OCI-LY1 (cell line): ENCODE data around the gene FRMD4A.
"Not testable (repeated sequence)": the region's sequence is repeated elsewhere in the genome, so short reads cannot be mapped to it uniquely, and the experiment has no call there.

Experiments used
- H2AFZ ChIP-seq: fragments of 200-600 bp; sonication (generic), shearing (Covaris generic); 2 replicates; pipeline ENCODE4 v1.6.0; 2014; ENCODE audit warnings: antibody characterized with exemption, mild to moderate bottlenecking, low read length
- H3F3A ChIP-seq: fragments of 200-600 bp; sonication (generic), shearing (Covaris generic); 2 replicates; pipeline ENCODE4 v1.6.0; 2014; ENCODE audit warnings: mild to moderate bottlenecking, antibody characterized with exemption, low read length, moderate library complexity; ENCODE audit not compliant: insufficient read depth
- H3K27ac ChIP-seq: fragments of 200-600 bp; sonication (generic); 2 replicates; pipeline ENCODE4 v1.5.1; 2014; ENCODE audit warnings: low read length, mixed run types, mild to moderate bottlenecking, low read depth; ENCODE audit not compliant: poor library complexity, severe bottlenecking
- H3K27me3 ChIP-seq: fragments of 200-600 bp; sonication (generic); 2 replicates; pipeline ENCODE4 v1.6.0; 2014; ENCODE audit warnings: antibody characterized with exemption, mild to moderate bottlenecking, low read length, moderate library complexity; ENCODE audit not compliant: insufficient read depth
- H3K36me3 ChIP-seq: fragments of 200-600 bp; sonication (generic); 2 replicates; pipeline ENCODE4 v1.6.1; 2014; ENCODE audit warnings: mild to moderate bottlenecking, antibody characterized with exemption, low read length, moderate library complexity, mixed read lengths; ENCODE audit not compliant: insufficient read depth
- H3K4me1 ChIP-seq: fragments of 200-600 bp; sonication (generic); 2 replicates; pipeline ENCODE4 v1.5.1; 2014; ENCODE audit warnings: mild to moderate bottlenecking, low read length, moderate library complexity; ENCODE audit not compliant: insufficient read depth, severe bottlenecking
- H3K4me2 ChIP-seq: fragments of 200-600 bp; sonication (generic), shearing (Covaris generic); 2 replicates; pipeline ENCODE4 v1.6.1; 2014; ENCODE audit warnings: low read length
- H3K4me3 ChIP-seq: fragments of 200-600 bp; sonication (generic); 2 replicates; pipeline ENCODE4 v1.5.1; 2014; ENCODE audit warnings: low read length, low read depth, mild to moderate bottlenecking, mixed read lengths; ENCODE audit not compliant: poor library complexity, severe bottlenecking
- H3K79me2 ChIP-seq: fragments of 200-600 bp; shearing (Covaris generic); 2 replicates; pipeline ENCODE4 v1.6.1; 2016; ENCODE audit warnings: mixed run types, low read length, mixed read lengths; ENCODE audit not compliant: insufficient read depth
- H3K9ac ChIP-seq: fragments of 200-600 bp; sonication (generic), shearing (Covaris generic); 2 replicates; pipeline ENCODE4 v1.6.1; 2014; ENCODE audit warnings: mild to moderate bottlenecking, low read length, mixed read lengths
- H3K9me2 ChIP-seq: fragments of 200-600 bp; sonication (generic), shearing (Covaris generic); 2 replicates; pipeline ENCODE4 v1.6.1; 2014; ENCODE audit warnings: low read depth, mild to moderate bottlenecking, low read length, mixed read lengths
- H3K9me3 ChIP-seq: fragments of 200-600 bp; shearing (Covaris generic); 2 replicates; pipeline ENCODE4 v1.6.1; 2014; ENCODE audit warnings: low read length, mixed read lengths
- H4K20me1 ChIP-seq: fragments of 200-600 bp; sonication (generic), shearing (Covaris generic); 2 replicates; pipeline ENCODE4 v1.6.0; 2016; ENCODE audit warnings: mild to moderate bottlenecking, low read length; ENCODE audit not compliant: insufficient read depth
- CTCF ChIP-seq: fragments of 200-600 bp; sonication (generic), shearing (Covaris generic); IDR thresholded peaks from 2 replicates; pipeline ENCODE4 v1.5.1; 2017; ENCODE audit warnings: mild to moderate bottlenecking, antibody characterized with exemption, low read length, moderate library complexity, mixed read lengths
- EZH2 ChIP-seq: fragments of 200-600 bp; sonication (generic), shearing (Covaris generic); IDR thresholded peaks from 2 replicates; pipeline ENCODE4 v1.8.0; 2017; ENCODE audit warnings: borderline replicate concordance, mixed run types, mild to moderate bottlenecking, antibody characterized with exemption, low read length, moderate library complexity, mixed read lengths

FRMD4A gene

GRCh38 chr10:13899941-13900340 lies 430.8 kb downstream of the FRMD4A start:
- Histone ChIP-seq H3K4me1 (peaks cover 4% of the 10 kb centered on the region), H3K27me3 (no peaks in the 10 kb centered on the region), H4K20me1 (no peaks in the 10 kb centered on the region), H3K9me2 (no peaks in the 10 kb centered on the region), H3K36me3 (no peaks in the 10 kb centered on the region), H3K4me3 (no peak overlapping the region), H3K9me3 (no peaks in the 10 kb centered on the region), H3K79me2 (no peaks in the 10 kb centered on the region), H3F3A (no peaks in the 10 kb centered on the region), H3K4me2 (no peak overlapping the region), H2AFZ (no peak overlapping the region), H3K9ac (no peak overlapping the region), H3K27ac (no peak overlapping the region)
- TF ChIP-seq CTCF (no peak), EZH2 (no peak)

GRCh38 chr10:13896146-13896545 lies 434.6 kb downstream of the FRMD4A start:
- not testable (repeated sequence) for H3K27me3 ChIP-seq, H3K4me1 ChIP-seq, H3K9ac ChIP-seq, H3K9me3 ChIP-seq, H3K9me2 ChIP-seq, H3K36me3 ChIP-seq, H2AFZ ChIP-seq, H3K79me2 ChIP-seq, H3K27ac ChIP-seq, H3F3A ChIP-seq, H3K4me2 ChIP-seq, H3K4me3 ChIP-seq, H4K20me1 ChIP-seq

GRCh38 chr10:13894412-13895093 lies 436.2 kb downstream of the FRMD4A start:
- Histone ChIP-seq H3K9ac (no peak overlapping the region), H3K4me2 (no peak overlapping the region)

More at GRCh38 chr10:13894412-13895093, 436.2 kb downstream of the FRMD4A start:
- Histone ChIP-seq H3K79me2 (no peaks in the 10 kb centered on the region), H2AFZ (no peak overlapping the region), H3K9me3 (no peaks in the 10 kb centered on the region), H3K4me1 (no peaks in the 10 kb centered on the region), H3F3A (no peaks in the 10 kb centered on the region), H3K36me3 (no peaks in the 10 kb centered on the region), H3K27me3 (no peaks in the 10 kb centered on the region; the same call in none of the 2 replicates), H3K27ac (no peak overlapping the region), H3K4me3 (no peak overlapping the region), H4K20me1 (no peaks in the 10 kb centered on the region), H3K9me2 (no peaks in the 10 kb centered on the region)
- TF ChIP-seq CTCF: no peak
- no peak for TF ChIP-seq EZH2
